Testis (tissue), 3 donors: ENCODE measurements around the gene TERT. TPM values are rescaled to one million over a fixed set of nuclear protein-coding genes. Genes with fewer than 3 reads are reported as not detected.

ENCODE experiments used
- DNase-seq: peaks from one replicate; pipeline ENCODE4 v3.0.0-alpha.2; 2019
- H3K27ac ChIP-seq, 2 donors: fragments of 200-600 bp; sonication (generic); one replicate each; pipeline ENCODE4 v1.5.1; 2019
- H3K27me3 ChIP-seq: fragments of 200-600 bp; sonication (generic); one replicate; pipeline ENCODE4 v1.5.1; 2019
- H3K36me3 ChIP-seq: fragments of 200-600 bp; sonication (generic); one replicate; pipeline ENCODE4 v1.5.1; 2017; ENCODE audit warnings: low read depth; ENCODE audit errors: missing control alignments
- H3K4me1 ChIP-seq: fragments of 200-600 bp; sonication (generic); one replicate; pipeline ENCODE4 v1.5.1; 2019
- H3K4me3 ChIP-seq, 2 donors: fragments of 200-600 bp; sonication (generic); one replicate each; pipeline ENCODE4 v1.5.1; 2017 to 2019
- H3K9me3 ChIP-seq: fragments of 200-600 bp; sonication (generic); one replicate; pipeline ENCODE4 v1.5.1; 2017
- POLR2A ChIP-seq: fragments of 450-650 bp; IDR thresholded peaks from one replicate; pipeline ENCODE4 v1.6.1; 2017; ENCODE audit warnings: antibody characterized with exemption, mild to moderate bottlenecking, moderate library complexity
- WGBS, 2 donors: methylation state at CpG; one replicate each; pipeline ENCODE4 v1.1.5; 2018; 5-methylcytosine and 5-hydroxymethylcytosine counted together
- intact Hi-C: fragments of 100-400 bp; cut with DNase I; formaldehyde crosslinking; loops from one replicate; pipeline ENCODE4 v1.15.1; 2023; ENCODE audit warnings: low total_unique reads
- polyA plus RNA-seq: library from polyadenylated mRNA; stranded (reverse); fragments of 350-450 nt; fragmentation: Illumina TruSeq; extraction: RNeasy Lipid Tissue Mini Kit (QIAGEN cat#74804); gene quantifications from one replicate; pipeline ENCODE4 v1.2.3, GENCODE V29; 2014; ENCODE audit warnings: low read depth, low replicate concordance; ENCODE audit not compliant: insufficient read depth
- total RNA-seq, 2 donors: library from RNA; depleted of rRNA; stranded (reverse); fragments of >200 nt; gene quantifications; one replicate each; pipeline ENCODE4 v1.2.3, GENCODE V29; 2016
- TF ChIP-seq, protein P1 (sequence below), 3 experiments: fragments of 450-650 bp in 2 of 3; fragments of 200-600 bp in 1 of 3; sonication (generic) in 1 of 3; IDR thresholded peaks; one replicate each; pipeline ENCODE4 v1.5.1; 2016 to 2019; ENCODE audit warnings: antibody characterized with exemption in 3 of 3, mild to moderate bottlenecking in 2 of 3, moderate library complexity in 1 of 3

Gene TERT
- total and polyA plus RNA-seq, 3 donors from 2014 or later, result 2.1 to 5.5 (median 4.4) TPM

DNA sequence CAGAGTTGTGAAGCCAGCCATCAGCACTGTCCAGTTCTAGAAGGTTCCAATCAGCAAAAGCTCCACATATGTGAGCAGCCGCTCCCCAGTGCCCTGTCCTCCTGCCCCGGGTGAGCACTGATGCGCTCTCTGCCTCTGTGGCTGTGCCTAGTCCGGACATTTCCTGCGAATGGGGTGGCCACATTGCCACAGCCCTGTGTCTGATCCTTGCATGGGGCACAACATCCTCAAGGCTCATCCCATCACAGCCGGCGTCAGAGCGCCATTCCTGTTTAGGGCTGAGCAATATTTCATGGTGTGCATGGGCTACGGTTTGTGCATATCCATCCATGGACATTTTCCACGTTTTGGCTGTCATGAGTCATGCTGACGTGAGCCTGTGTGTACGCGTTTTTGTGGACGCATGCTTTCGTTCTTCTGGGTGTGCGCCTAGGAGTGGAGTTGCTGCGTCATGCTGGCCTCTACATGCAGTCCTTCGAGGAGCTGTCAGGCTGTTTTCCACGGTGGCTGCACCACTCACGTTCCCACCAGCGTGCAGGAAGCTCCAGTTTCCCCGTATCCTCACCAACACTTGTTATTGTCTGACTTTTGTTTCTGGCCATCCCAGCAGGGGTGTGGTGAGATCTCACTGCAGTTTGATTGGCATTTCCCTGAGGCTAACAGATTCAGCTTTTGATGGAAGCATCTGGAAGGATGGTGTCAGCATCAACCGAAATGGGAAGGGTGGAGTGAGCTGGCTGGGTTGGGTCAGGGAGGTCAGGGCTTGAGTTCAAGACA lies 79.4 kb downstream of the TERT start:
- WGBS, 2 donors, result 93 to 96% methylated on average over 19 to 23 of the region's 23 CpGs
- Histone ChIP-seq H3K36me3 (no peaks in the 10 kb centered on the region), H3K4me1 (no peaks in the 10 kb centered on the region), H3K9me3 (no peaks in the 10 kb centered on the region), H3K27ac (no peak overlapping the region), H3K27me3 (no peaks in the 10 kb centered on the region), H3K4me3 (no peak overlapping the region)
- intact Hi-C loops, result no loop called here
- TF ChIP-seq, protein P1, sequence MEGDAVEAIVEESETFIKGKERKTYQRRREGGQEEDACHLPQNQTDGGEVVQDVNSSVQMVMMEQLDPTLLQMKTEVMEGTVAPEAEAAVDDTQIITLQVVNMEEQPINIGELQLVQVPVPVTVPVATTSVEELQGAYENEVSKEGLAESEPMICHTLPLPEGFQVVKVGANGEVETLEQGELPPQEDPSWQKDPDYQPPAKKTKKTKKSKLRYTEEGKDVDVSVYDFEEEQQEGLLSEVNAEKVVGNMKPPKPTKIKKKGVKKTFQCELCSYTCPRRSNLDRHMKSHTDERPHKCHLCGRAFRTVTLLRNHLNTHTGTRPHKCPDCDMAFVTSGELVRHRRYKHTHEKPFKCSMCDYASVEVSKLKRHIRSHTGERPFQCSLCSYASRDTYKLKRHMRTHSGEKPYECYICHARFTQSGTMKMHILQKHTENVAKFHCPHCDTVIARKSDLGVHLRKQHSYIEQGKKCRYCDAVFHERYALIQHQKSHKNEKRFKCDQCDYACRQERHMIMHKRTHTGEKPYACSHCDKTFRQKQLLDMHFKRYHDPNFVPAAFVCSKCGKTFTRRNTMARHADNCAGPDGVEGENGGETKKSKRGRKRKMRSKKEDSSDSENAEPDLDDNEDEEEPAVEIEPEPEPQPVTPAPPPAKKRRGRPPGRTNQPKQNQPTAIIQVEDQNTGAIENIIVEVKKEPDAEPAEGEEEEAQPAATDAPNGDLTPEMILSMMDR (IDR thresholded peaks at IDR 0.05), result no peak
- no peak for TF ChIP-seq POLR2A
- DNase-seq, result no peak

DNA sequence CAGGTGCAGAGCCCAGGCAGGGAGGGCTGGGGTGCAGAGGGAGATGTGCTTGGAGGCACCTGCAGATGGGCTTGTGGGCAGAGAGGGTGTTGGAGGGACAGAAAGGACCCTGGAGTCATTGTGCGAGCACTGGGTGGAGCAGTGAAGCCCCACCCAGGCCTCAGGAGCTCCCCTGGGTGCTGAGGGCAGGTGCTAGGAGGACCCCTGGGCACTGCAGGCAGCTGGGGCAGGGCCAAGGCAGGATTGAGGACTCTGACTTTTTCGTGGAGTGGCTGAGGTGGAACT lies 80.0 kb downstream of the TERT start:
- Histone ChIP-seq H3K4me1 (no peaks in the 10 kb centered on the region), H3K9me3 (no peaks in the 10 kb centered on the region), H3K36me3 (no peaks in the 10 kb centered on the region), H3K27me3 (no peaks in the 10 kb centered on the region), H3K27ac (no peak overlapping the region), H3K4me3 (no peak overlapping the region)
- WGBS, 2 donors, result 74 to 81% methylated on average over 2 of the region's 2 CpGs
- TF ChIP-seq, protein P1 (IDR thresholded peaks at IDR 0.05), result no peak
- TF ChIP-seq POLR2A, result no peak
- intact Hi-C loops, result no loop called here
- no peak for DNase-seq

DNA sequence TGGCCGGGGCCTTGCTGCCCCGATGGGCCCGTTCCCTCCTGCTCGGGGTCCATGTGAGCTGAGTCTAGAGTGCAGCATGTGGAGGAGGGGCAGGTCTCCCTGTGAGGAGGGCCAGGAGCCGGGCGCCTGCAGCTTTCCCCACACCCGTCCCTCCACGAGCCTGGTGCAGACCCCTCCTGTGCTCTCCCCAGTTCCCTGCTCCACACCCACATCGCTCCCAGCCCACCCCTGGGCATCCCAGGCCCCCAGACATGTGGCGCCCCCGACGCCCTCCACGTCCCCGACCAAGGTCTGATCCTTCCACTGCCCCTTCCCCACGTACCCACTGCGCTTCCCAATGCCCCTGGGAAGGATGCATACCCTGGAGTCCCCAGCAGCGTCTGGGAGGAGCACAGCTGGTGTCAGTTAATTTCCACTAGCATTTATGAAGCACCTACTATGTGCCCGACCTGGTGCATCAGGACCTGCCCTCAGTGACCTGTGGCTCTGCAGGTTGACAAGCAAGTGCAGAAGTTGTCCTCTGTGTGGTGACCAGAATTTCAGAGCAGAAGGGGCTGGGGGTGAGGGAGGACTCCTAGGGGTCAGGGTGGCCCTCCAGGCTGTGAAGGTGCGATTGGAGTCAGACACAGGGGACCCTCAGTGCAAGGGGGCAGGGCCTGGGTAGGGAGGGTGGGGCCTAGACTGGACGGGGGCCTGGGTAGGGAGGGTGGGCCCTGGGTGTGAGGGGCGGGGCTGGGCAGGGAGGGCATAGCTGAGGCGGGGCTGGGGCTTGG lies 80.5 kb downstream of the TERT start:
- no peak overlapping the region for H3K27ac ChIP-seq
- H3K9me3 ChIP-seq, result no peaks in the 10 kb centered on the region
- no peaks in the 10 kb centered on the region for H3K27me3 ChIP-seq
- 75 to 85% methylated on average over 12 to 22 of the region's 22 CpGs for WGBS, 2 donors
- no peak for DNase-seq
- no peaks in the 10 kb centered on the region for H3K36me3 ChIP-seq
- H3K4me3 ChIP-seq, result no peak overlapping the region
- TF ChIP-seq, protein P1 (IDR thresholded peaks at IDR 0.05), result no peak
- TF ChIP-seq POLR2A, result no peak
- H3K4me1 ChIP-seq, result no peaks in the 10 kb centered on the region
- intact Hi-C loops, result no loop called here

DNA sequence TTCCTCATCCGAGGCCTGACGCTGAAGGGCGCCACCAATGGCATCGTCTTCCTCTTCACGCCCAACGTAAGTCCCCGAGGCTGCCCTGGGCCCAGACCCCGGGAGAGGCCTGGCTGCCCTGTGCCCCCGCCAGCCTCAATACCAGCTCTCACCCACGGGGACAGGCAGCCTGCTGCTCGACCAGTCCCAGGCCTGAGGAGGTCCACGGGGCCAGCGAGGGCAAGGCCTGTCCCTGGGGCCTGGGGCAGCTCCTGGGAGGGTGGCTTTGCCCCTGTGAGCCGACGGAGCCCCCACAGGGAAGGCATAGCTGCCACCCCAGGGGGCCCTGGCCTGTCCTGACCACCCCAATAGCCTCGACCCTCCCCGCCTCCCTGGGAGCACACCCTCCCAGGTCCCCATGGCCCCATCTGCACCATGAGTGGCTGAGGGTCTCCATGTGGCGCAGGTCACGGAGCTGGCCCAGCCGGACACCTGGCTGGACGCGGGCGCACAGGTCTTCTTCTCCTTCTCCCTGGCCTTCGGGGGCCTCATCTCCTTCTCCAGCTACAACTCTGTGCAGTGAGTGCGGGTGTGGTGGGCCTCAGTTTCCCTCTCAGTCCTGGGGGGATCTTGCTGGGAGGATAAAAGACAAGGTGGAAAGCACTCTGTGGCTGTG lies 81.2 kb downstream of the TERT start:
- no peak overlapping the region for H3K4me3 ChIP-seq
- no peak for TF ChIP-seq POLR2A
- TF ChIP-seq, protein P1 (IDR thresholded peaks at IDR 0.05), result no peak
- H3K27me3 ChIP-seq, result no peaks in the 10 kb centered on the region
- H3K9me3 ChIP-seq, result no peaks in the 10 kb centered on the region
- no peak overlapping the region for H3K27ac ChIP-seq
- WGBS, 2 donors, result 73 to 92% methylated on average over 6 to 25 of the region's 25 CpGs
- no peak for DNase-seq
- no peaks in the 10 kb centered on the region for H3K36me3 ChIP-seq
- intact Hi-C loops, result no loop called here
- H3K4me1 ChIP-seq, result no peaks in the 10 kb centered on the region
